Activated CD8-positive, alpha-beta memory T cell treated with anti-CD3 and anti-CD28 coated beads, Interleukin-2, amount 50 U/mL, for 48 hours (primary cell): ENCODE results near the gene PIAS1.
"Not testable (repeated sequence)": the region's sequence is repeated elsewhere in the genome, so short reads cannot be mapped to it uniquely, and the experiment has no call there.

Experiments used
- DNase-seq: peaks from one replicate; pipeline ENCODE4 v3.0.0-alpha.2; 2020

The PIAS1 gene

DNA sequence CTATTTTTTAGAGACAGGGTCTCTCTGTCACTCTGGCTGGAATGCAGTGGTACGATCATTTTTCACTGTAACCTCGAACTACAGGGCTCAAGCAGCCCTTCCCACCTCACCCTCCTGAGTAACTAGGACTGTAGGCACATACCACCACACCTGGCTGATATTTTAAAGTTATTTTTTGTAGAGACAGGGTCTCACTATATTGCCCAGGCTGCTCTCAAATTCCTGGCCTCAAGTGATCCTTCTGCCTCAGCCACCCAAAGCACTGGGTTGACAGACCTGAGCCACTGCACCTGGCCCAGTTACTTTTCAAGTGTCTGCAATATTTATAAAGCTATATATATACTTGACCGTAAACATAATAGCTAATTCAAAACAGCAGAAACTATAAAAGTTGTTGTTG lies 75.0 kb downstream of the PIAS1 start:
- DNase-seq = no peak

DNA sequence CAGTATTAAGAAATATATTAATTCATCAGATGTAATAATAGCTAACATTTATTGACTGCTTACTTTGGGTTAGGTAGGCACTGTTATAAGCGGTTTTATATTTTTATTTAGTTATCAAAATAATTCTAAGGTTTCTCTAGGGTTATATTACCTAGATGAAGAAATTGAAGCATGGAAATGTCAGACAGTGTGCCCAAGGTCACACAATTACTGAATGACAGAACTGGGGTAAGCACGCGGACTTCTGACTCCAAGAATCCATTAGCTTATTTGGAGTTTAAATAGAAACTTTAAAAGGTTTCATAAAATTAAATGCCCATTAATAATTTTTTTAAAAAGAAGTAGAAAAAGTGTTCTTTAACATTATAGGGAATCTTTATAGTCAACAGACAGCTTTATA lies 76.7 kb downstream of the PIAS1 start:
- DNase-seq = no peak

DNA sequence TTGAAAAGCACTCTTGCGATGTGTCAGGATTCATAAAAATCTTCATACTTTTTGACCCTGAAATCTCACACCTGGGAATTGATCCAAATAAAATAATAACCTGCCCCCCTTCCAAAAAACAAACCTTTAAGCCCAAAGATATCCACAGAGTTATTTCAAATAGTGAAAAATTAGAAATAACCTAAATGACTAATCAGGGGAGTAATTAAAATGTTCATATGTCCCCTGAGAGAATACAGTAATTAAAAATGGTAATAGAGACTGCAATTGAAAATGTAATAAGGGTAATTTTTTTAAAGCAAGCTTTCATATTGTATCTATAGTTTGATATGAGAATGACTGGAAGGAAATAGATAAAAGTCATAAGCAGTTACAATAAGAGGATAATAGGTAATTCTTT lies 83.0 kb downstream of the PIAS1 start:
- DNase-seq = no peak

DNA sequence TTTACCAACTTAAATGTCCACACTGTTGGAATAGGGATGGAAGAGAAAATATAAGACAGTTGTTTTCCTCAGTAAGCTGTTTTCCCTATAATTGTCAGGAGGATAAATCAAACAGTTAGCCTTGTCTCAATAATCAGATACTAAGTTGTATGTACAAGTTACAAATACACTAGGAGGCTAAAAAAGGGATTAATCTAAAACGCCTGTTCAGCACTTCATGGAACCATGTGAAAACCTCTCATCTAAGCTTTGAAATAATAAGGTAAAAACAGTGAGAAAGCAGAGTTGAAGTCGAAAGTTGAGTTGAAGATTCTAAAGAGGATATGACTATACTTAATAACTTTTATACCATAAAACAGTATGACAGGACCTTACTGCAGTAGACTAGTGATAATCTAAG lies 89.0 kb downstream of the PIAS1 start:
- DNase-seq = no peak

DNA sequence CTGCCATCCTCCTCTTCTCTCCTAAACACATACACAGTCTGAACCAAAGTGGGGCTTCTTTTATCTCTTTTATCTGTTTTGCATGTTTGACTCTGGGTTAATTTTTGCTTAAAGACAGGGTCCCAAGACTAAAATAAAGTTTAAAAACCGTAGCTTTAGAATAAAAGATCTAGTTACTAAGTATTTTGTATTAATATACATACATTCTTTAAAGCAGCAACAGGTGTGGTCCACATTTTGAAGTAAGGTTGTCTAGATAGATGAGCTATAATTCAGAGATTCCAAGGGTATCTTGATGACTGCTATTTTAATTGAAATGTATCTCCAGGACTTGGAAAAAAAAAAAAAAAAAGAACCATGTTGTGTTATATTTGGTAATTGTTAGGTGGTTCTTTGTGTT lies 89.7 kb downstream of the PIAS1 start:
- DNase-seq = no peak

- DNase-seq = no peak
Observed at GRCh38 chr15:68145706-68146105, 91.6 kb downstream of the PIAS1 start.

DNA sequence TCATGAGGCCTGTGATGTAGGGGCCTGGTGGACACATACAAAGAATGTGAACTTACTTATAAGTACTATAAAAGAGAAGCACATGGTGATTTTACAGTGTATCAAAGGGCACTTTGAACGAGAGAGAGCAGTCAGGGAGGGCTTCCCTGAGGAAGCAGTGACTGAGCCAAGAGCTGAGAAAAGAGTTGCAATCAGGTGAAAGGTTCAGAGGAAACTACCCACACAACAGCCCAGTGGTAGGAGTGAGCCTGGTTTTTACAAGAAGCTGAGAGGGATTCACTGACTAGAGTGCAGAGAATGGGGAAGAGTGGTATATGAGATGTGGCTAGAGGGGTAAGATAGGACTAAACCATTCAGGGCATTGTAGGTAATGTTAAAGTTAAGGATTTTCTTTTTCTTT lies 93.9 kb downstream of the PIAS1 start:
- no peak for DNase-seq

GRCh38 chr15:68149059-68149458 lies 94.9 kb downstream of the PIAS1 start:
- no peak for DNase-seq

GRCh38 chr15:68150187-68150586 lies 96.1 kb downstream of the PIAS1 start:
- no peak for DNase-seq

DNA sequence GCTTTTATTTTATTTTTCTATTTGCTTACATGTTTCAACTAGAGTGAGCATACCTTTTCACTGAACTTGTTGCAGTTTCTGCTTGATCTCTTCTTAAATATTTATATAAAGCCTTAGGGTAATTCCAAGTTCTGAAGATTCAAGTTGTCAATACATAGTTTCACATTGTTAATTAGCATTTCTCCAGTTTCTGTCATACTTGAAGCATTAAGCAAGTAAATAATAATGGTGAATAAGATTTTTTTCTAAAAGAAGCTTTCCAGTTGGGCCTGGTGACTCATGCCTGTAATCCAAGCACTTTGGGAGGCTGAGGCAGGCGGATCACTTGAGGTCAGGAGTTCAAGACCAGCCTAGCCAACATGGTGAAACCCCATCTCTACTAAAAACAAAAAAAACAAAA lies 97.2 kb downstream of the PIAS1 start:
- DNase-seq = no peak

GRCh38 chr15:68152342-68152741 lies 98.2 kb downstream of the PIAS1 start:
- no peak for DNase-seq

GRCh38 chr15:68154923-68155559 lies 100.9 kb downstream of the PIAS1 start:
- DNase-seq = no peak

- DNase-seq = no peak
Observed at GRCh38 chr15:68157074-68157473, 103.0 kb downstream of the PIAS1 start.

DNA sequence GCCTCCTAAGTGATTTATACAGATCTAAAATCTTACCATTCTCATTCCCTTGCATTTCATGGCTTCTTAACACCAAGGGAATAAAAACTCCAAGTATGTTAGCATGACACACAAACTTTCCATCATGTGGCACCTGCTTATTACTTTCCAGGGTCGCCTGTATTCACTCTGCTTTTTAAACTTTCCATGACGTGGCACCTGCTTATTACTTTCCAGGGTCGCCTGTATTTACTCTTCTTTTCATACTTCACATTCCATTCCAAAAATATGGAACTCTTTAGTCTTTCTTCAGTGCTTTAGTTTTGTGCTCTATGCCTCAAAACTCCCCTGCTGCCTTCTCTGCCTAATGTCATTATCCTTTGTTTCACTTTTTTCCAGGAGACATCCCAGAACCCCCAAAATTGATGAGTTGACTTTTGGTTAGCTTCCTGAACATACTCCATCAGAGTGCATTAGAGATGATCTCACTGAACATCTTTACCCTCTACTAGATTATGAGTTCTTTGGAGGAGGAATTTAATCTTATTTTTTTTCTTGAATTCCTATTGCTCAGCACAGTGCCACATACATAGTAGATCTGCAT lies 104.0 kb downstream of the PIAS1 start:
- DNase-seq = no peak

DNA sequence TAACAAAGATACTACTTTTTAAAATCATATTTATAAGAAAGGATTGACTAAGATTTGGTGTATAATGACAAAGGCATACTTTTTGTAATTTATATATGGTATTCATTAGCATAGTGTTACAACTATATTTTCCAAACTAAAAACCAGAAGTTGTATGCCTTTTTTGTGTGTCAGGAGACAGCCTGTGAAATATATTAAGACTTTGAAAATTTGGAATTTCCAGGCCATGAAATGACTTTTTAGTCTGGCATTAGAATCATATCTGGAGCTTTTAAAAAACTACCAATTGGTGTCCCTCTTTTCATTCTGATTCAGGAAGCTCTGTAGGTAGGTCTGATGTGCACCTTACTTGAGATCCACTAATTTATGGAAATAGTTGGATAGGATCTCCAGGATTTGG lies 109.1 kb downstream of the PIAS1 start:
- no peak for DNase-seq

DNA sequence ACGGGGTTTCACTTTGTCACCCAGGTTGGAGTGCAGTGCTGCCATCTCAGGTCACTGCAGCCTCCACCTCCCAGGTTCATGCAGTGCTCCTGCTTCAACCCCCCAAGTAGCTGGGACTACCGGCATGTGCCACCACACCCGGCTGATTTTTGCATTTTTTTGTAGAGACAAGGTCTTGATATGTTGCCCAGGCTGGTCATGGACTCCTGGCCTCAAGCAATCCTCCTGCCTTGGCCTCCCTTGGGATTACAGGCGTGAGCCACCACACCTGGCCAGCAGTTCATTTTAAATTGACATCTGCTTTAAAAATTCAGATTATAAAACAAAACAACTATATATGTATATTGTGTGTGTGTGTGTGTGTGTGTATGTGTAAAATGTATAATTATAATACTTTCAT lies 112.7 kb downstream of the PIAS1 start:
- no peak for DNase-seq

DNA sequence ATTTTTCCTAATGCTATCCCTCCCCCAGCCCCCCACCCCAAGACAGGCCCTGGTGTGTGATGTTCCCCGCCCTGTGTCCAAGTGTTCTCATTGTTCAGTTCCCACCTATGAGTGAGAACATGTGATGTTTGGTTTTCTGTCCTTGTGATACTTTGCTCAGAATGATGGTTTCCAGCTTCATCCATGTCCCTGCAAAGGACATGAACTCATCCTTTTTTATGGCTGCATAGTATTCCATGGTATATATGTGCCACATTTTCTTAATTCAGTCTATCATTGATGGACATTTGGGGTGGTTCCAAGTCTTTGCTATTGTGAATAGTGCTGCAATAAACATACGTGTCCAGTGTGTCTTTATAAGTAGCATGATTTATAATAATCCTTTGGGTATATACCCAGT lies 117.9 kb downstream of the PIAS1 start:
- not testable (repeated sequence) for DNase-seq

GRCh38 chr15:68173119-68173518 lies 119.0 kb downstream of the PIAS1 start:
- DNase-seq = no peak

DNA sequence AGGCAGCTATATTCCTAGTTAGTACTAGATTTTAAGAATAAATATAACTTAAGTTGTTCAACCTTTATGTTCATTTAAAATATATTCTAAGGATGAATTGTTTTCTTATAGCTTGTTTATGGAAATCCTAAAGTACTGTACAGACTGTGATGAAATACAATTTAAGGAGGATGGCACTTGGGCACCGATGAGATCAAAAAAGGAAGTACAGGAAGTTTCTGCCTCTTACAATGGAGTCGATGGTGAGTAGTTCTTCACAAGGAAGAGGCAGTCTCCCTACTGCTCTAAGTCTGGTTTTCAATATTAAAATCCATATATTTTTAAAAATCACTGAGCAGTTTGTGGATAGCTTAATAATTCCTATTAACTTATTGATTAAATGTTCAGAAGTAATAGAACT lies 121.4 kb downstream of the PIAS1 start:
- DNase-seq = no peak

DNA sequence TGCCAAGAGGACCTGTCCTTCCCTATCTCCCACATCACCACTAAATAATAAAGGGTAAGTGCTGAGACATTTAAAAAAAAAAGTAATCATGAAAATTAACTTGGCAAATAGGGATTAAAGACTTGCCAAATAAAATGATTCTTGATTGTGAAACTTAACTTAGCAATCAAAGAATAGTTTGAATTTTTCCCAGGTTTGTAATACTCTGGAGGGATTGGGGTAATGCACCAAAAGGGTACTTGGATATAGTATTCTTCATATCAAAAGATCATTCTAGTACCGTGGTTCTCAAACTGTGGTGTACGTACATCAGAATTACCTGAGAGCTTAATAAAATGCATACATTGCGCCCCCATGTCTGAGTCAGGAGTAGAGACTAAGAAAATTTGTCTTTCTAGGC lies 122.5 kb downstream of the PIAS1 start:
- DNase-seq = no peak

DNA sequence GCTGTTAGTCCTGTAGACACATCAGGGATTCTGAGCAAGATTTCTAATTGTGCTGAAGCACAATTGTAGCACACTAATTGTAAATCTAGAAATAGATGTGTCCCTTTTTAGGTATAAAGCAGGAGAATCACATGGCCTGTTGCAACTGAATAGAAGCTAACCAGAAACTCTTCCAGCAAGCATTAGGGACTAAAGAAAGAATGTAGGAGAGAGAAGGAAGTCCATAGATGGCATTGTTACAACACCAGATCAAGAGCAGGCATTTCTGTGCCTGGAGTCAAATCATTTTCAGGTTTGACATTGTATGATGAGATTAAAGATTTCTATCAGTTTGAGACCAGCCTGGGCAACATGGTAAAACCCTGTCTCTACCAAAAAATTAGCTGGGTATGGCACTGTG lies 123.6 kb downstream of the PIAS1 start:
- no peak for DNase-seq

DNA sequence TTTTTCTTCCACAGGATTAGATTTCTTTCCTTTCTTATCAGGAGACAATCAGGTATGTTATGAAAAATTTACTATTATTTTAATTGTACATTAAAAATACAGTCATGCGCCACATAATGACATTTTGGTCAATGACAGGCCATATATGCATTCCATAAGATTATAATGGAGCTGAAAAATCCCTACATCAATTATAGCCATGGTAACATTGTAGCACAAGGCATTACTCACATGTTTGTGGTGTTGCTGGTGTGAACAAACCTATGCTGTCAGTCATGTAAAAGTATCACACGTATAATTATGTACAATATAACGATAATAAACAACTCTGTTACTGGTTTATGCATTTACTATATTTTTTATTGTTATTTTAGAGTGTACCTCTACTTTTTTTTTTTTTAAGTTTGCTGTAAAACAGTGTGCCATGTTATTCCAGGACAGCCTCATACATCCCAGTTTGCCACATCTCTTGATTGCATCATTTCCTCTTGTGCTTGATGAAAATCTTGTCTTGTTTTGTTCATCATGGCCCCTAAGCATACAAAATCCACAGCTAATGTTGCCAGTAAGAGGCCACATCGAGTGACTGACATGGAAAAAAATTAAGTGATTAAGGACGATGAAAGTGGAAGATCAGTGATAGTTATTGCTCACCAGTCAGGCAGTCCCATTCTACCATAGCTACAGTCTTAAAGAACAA lies 129.7 kb downstream of the PIAS1 start:
- DNase-seq = no peak

DNA sequence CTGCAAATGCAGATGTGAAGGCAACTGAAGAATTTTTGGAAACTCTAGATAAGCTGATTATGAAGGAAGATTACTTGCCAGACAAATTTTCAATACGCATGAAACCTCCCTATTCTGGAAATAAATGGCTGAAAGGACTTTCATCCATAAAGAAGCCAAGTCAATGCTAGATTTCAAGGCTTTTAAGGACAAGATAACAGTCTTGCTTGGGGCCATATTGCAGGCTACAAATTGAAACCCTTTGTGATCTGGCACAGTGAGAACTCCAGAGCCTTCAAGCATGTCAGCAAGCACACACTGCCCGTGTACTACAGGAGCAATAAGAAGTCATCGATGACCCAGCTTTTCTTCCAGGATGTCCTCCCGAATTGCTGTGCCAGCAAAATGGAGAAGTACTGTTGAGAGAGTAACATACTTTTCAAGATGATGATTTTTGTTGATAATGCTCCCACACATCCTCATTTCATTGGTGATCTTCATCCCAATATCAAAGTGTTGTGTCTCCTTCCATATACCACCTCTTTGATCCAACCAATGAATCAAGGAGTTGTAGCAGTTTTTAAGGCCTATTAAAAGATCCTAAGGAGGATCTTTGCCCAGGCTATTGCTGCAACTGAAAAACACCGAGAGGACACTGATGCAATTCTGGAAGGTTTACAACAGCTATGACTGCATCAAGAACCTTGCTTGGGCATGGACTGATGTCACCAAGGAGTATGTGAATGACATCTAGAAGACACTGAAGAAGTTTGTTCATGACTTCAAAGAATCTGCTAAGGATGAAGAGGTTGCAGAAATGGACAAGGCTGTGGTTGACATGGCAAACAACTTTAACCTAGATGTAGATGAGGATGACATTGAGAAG lies 130.7 kb downstream of the PIAS1 start:
- DNase-seq = no peak
